ENCODE results near the gene SPCS3.

Gene SPCS3

DNA sequence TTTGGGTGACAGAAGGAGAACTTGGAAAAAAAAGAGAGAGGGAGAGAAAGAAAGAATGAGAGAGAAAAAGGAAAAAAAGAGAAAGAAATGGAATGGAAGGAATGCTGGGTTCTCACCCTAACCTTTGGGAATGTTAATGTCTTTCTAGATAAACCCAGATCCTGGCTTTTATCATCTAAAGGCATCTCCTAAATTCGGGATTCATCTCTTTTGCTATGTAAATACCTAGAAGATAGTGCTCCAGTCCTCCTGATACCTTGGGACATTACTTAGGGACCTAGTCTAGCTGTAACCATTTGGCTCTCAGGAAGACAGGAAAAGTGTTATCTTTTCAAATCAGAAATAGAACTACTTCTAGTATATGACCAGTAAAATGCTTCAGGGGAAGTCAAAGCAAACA lies 15.8 kb upstream of the SPCS3 start:
- TF ChIP-seq, protein P1, sequence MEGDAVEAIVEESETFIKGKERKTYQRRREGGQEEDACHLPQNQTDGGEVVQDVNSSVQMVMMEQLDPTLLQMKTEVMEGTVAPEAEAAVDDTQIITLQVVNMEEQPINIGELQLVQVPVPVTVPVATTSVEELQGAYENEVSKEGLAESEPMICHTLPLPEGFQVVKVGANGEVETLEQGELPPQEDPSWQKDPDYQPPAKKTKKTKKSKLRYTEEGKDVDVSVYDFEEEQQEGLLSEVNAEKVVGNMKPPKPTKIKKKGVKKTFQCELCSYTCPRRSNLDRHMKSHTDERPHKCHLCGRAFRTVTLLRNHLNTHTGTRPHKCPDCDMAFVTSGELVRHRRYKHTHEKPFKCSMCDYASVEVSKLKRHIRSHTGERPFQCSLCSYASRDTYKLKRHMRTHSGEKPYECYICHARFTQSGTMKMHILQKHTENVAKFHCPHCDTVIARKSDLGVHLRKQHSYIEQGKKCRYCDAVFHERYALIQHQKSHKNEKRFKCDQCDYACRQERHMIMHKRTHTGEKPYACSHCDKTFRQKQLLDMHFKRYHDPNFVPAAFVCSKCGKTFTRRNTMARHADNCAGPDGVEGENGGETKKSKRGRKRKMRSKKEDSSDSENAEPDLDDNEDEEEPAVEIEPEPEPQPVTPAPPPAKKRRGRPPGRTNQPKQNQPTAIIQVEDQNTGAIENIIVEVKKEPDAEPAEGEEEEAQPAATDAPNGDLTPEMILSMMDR (IDR thresholded peaks at IDR 0.05; ENCODE audit: low read depth, low read length): no peak
- DNase-seq (ENCODE audit: extremely low read depth, low read depth): no peak

DNA sequence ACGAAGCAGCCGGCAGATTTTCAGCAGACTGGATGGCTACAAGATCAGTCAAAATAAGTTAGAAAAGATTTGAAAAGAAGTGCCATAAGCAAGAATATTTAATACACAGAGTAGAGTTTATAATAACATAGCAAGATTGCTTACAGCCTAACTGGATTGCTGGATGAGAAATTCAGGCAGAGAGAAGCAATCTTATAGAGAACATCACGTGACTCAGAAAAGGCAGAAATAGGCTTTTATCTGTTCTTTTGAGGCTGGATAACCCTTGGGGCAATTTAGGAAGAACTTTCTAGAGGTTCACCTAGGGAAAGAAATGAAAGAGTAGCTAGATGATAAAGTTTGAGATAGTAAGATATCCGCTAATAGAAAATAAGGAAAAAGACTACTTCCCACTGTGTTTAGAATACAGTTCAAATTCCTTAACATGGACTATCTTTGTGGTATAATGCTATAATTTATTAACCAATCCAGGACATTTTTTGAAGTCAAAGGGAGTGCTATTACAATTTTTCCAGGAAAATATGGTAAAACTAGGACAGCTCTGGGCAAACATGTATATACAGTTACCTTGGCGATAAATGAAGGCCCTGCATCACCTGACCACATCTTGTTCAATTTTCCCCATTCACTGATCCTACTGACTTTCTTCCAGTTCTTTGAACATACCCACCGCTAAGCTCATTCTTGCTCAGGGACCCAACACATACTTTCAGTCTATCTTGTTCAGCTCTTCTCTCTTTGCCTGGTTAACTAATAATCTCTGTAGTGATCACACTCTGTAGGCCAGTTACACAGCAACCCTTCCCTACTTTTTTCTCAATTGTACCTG lies 12.7 kb upstream of the SPCS3 start:
- TF ChIP-seq, protein P1 (IDR thresholded peaks at IDR 0.05; ENCODE audit: low read depth, low read length): no peak
- no peak for DNase-seq (ENCODE audit: extremely low read depth, low read depth)

DNA sequence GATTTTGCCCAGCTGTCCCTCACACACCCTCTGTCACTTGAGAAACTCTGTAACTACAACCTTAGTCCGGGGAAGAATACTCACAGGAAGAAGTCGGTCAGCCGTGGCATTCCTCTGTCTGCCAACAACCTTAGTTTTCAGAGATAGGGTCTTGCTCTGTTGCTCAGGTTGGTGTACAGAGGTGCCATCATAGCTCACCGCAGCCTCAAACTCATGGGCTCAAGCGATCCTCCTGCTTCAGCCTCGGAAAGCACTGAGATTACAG lies 12.2 kb upstream of the SPCS3 start:
- TF ChIP-seq, protein P1 (IDR thresholded peaks at IDR 0.05; ENCODE audit: low read depth, low read length): no peak
- DNase-seq (ENCODE audit: extremely low read depth, low read depth): no peak

DNA sequence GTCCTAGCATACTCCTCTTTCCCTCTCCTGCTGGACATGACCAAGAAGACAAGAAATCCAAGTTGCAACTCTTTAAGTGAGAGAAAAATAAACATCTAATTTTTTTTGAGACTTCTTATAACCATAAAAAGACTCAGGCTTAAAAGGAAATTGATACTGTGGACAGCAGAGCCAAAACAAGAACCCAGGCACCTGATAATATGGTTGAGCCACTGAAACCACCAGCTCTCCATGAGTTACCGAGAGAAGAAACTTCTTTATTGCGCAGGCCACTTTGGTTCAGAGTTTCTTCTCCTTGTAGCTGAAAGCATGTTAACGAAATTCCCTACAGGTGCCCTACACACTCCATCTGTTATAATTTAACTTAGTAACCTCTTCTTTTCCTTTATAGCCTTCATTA lies 11.3 kb upstream of the SPCS3 start:
- TF ChIP-seq, protein P1 (IDR thresholded peaks at IDR 0.05; ENCODE audit: low read depth, low read length): no peak
- no peak for DNase-seq (ENCODE audit: extremely low read depth, low read depth)

DNA sequence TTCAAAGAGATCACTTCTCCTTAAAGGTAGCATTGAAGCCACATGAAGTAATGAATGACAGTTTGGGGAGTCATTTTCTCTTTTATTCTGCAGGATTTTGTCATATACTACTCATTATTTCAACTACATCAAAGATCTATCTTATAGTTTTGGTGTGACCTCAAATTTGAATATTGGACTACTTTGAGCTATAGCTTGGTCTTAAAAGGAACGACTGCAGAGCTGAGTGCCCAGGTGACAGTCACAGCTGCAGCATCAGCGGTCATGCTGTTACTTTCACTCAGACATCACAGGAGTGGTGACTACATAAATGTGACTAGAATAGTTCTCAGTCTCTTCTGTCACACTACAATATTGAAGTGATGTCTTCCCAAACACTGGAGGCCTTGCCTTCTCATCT lies 10.7 kb upstream of the SPCS3 start:
- TF ChIP-seq, protein P1 (IDR thresholded peaks at IDR 0.05; ENCODE audit: low read depth, low read length): no peak

DNA sequence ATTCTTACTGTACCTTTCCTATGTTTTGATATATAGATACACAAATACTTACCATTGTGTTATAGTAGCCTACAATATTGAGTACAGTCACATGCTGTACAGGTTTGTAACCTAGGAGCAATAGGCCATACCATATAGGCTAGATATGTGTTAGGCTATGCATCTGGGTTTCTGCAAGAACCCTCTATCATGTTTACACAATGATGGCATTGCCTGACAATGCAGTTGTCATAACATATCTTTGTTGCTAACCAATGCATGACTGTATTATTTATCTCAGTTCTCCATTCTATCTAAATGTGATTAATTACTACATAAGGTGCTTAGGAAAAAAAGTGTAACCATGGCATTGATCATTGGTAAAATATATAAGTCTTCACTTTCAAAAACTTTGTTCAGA lies 10.0 kb upstream of the SPCS3 start:
- TF ChIP-seq, protein P1 (IDR thresholded peaks at IDR 0.05; ENCODE audit: low read depth, low read length): no peak
- no peak for DNase-seq (ENCODE audit: extremely low read depth, low read depth)

More for the DNA sequence above, 10.7 kb upstream of the SPCS3 start:
- DNase-seq (ENCODE audit: extremely low read depth, low read depth): no peak

DNA sequence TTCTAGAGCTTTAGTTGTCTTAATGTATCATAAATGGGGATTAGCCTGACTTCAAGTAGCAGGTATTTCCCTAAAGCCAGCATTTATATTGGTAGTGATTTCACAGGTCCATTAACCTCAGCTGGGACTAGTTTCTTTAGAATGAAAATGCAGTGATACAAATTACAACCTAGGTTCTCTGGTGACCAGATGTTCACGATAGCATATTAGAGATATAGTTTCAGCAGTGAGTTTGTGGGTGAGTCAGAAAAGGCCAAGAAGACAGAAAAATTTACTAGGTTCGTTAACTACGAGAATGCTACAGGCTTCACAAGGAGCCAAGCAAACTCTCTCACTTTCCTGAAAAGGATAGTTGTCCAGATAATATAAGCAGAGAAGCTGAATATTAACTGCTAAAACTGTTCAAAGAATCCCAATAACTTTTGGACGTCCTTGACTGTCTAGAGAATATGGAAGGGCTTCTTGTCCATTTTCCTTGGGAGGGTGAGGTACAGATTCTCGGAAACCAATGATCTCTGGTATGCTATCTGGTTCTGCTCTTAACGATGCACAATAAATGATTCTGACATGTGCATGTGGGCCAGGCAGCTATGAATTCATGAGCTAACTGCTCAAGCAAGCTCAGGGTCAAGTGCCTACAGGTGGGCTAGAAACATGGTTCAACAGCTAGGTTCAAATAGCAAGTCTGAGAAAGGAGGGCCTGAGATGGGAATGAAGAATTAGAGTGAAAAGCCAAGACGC lies 6.0 kb upstream of the SPCS3 start:
- DNase-seq (ENCODE audit: extremely low read depth, low read depth): no peak
- TF ChIP-seq, protein P1 (IDR thresholded peaks at IDR 0.05; ENCODE audit: low read depth, low read length): no peak
